ENCODE results near the gene NUB1. TPM values are rescaled to one million over a fixed set of nuclear protein-coding genes. Genes with fewer than 3 reads are reported as not detected.

NUB1 gene
- total and polyA plus RNA-seq, 12 donors = 22.5 to 127 (median 48.6) TPM

GRCh38 chr7:151389768-151390597 is 48.4 kb downstream of the NUB1 start:
- no peak overlapping the region for H3K4me3 ChIP-seq
- intact Hi-C loops (cut with DNase I) = no loop called here
- no peaks in the 10 kb centered on the region for H3K36me3 ChIP-seq (replicated peaks in 1 of 2)
- H3K27me3 ChIP-seq = no peaks in the 10 kb centered on the region
- DNase-seq = no peak
- H3K9me3 ChIP-seq (replicated peaks in 1 of 3) = no peaks in the 10 kb centered on the region
- no peak overlapping the region for H3K27ac ChIP-seq
- 80 to 89% (median 81%) methylated on average over 21 to 24 of the region's 24 CpGs for WGBS, 4 donors
- H3K4me1 ChIP-seq (replicated peaks in 1 of 2) = no peaks in the 10 kb centered on the region
- TF ChIP-seq CTCF (IDR thresholded peaks at IDR 0.05) (no peak), POLR2A (IDR thresholded peaks at IDR 0.05) (no peak)

GRCh38 chr7:151390598-151391357 is 49.2 kb downstream of the NUB1 start:
- no peaks in the 10 kb centered on the region for H3K9me3 ChIP-seq (replicated peaks in 1 of 3)
- intact Hi-C loops (cut with DNase I) = no loop called here
- no peak overlapping the region for H3K27ac ChIP-seq
- H3K36me3 ChIP-seq (replicated peaks in 1 of 2) = no peaks in the 10 kb centered on the region
- no peak overlapping the region for H3K4me3 ChIP-seq
- no peaks in the 10 kb centered on the region for H3K4me1 ChIP-seq (replicated peaks in 1 of 2)
- no peaks in the 10 kb centered on the region for H3K27me3 ChIP-seq
- DNase-seq = no peak
- TF ChIP-seq POLR2A (IDR thresholded peaks at IDR 0.05) (no peak), CTCF (IDR thresholded peaks at IDR 0.05) (no peak)
- WGBS, 4 donors = 72 to 86% (median 80%) methylated on average over 23 to 25 of the region's 25 CpGs

GRCh38 chr7:151391358-151391730 is 49.7 kb downstream of the NUB1 start:
- no peak for DNase-seq
- 86 to 95% (median 89%) methylated on average over 9 of the region's 9 CpGs for WGBS, 4 donors
- TF ChIP-seq POLR2A (IDR thresholded peaks at IDR 0.05) = no peak
- TF ChIP-seq CTCF (IDR thresholded peaks at IDR 0.05) = no peak
- no peak overlapping the region for H3K27ac ChIP-seq
- intact Hi-C loops (cut with DNase I) = no loop called here
- H3K9me3 ChIP-seq (replicated peaks in 1 of 3) = no peaks in the 10 kb centered on the region
- H3K4me3 ChIP-seq = no peak overlapping the region
- no peaks in the 10 kb centered on the region for H3K36me3 ChIP-seq (replicated peaks in 1 of 2)
- no peaks in the 10 kb centered on the region for H3K27me3 ChIP-seq
- H3K4me1 ChIP-seq (replicated peaks in 1 of 2) = no peaks in the 10 kb centered on the region

- Histone ChIP-seq H3K27ac (no peak overlapping the region), H3K36me3 (replicated peaks in 1 of 2) (no peaks in the 10 kb centered on the region), H3K4me1 (replicated peaks in 1 of 2) (no peaks in the 10 kb centered on the region), H3K4me3 (no peak overlapping the region), H3K27me3 (no peaks in the 10 kb centered on the region), H3K9me3 (replicated peaks in 1 of 3) (no peaks in the 10 kb centered on the region)
- intact Hi-C loops (cut with DNase I) = no loop called here
- TF ChIP-seq POLR2A (IDR thresholded peaks at IDR 0.05) (no peak), CTCF (IDR thresholded peaks at IDR 0.05) (no peak)
- DNase-seq = no peak
- WGBS, 4 donors = 76 to 85% (median 83%) methylated on average over 2 to 8 of the region's 8 CpGs
These were observed 50.4 kb downstream of the NUB1 start for GRCh38 chr7:151392002-151392401.
